ENCODE measurements around the gene TCF12. TPM values are rescaled to one million over a fixed set of nuclear protein-coding genes. Genes with fewer than 3 reads are reported as not detected.

Gene TCF12
- total RNA-seq, 1 experiment from 2014 or later: 76.7 TPM

GRCh38 chr15:57079446-57079845 lies 161.0 kb downstream of the TCF12 start:
- H2BK20ac ChIP-seq (ENCODE audit: low read depth, low read length, poor library complexity, severe bottlenecking): no peak overlapping the region
- H4K91ac ChIP-seq (ENCODE audit: insufficient read length, low read depth, low read length): no peak overlapping the region
- H3K4me2 ChIP-seq (ENCODE audit: insufficient read depth, insufficient read length, low read length): no peak overlapping the region
- H2BK5ac ChIP-seq (ENCODE audit: insufficient read length, low read length): no peak overlapping the region
- no peaks in the 10 kb centered on the region for H3K9me3 Mint-ChIP-seq
- H3K56ac ChIP-seq (ENCODE audit: insufficient read length, low read depth, low read length): no peak overlapping the region
- H3K9me3 ChIP-seq (ENCODE audit: control insufficient read depth, low read depth, low read length): no peaks in the 10 kb centered on the region
- no peak overlapping the region for H2BK12ac ChIP-seq (ENCODE audit: insufficient read length, low read depth, low read length)
- no peaks in the 10 kb centered on the region for H3K27me3 Mint-ChIP-seq (ENCODE audit: low read depth)
- no peak overlapping the region for H3T11ph ChIP-seq (ENCODE audit: low read length)
- no peaks in the 10 kb centered on the region for H3K4me1 ChIP-seq (ENCODE audit: insufficient read depth, low read length)
- peaks cover 13 to 15% of the 10 kb centered on the region in 2 experiments for H3K4me1 Mint-ChIP-seq
- peak; percentile 40; the same call in 1 of the 3 replicates for TF ChIP-seq CTCF (conservative IDR thresholded peaks at IDR 0.05)
- no peak overlapping the region for H4K8ac ChIP-seq (replicated peaks; ENCODE audit: insufficient read length, low read depth, low read length)
- DNase-seq: no peak
- H2BK120ac ChIP-seq (ENCODE audit: low read depth, low read length, poor library complexity, severe bottlenecking): no peak overlapping the region
- H3K18ac ChIP-seq (ENCODE audit: insufficient read length, low read depth, low read length): no peak overlapping the region
- no peak overlapping the region for H3K4me3 Mint-ChIP-seq
- H3K23ac ChIP-seq (ENCODE audit: insufficient read length, low read depth, low read length): no peak overlapping the region
- H3K27ac Mint-ChIP-seq: no peak overlapping the region
- H3K23me2 ChIP-seq (ENCODE audit: insufficient read length, low read depth, low read length, poor library complexity, severe bottlenecking): no peaks in the 10 kb centered on the region
- peaks cover 11% of the 10 kb centered on the region for H3K79me1 ChIP-seq (ENCODE audit: insufficient read depth, low read depth, low read length, poor library complexity, severe bottlenecking)
- no peak overlapping the region for H3K27ac ChIP-seq (ENCODE audit: insufficient read length, low read depth, low read length)
- no peak overlapping the region for H3K9ac ChIP-seq (ENCODE audit: extremely low read depth, insufficient read length, low read length)
- H3K4ac ChIP-seq (ENCODE audit: low read depth, low read length): no peak overlapping the region
- no peaks in the 10 kb centered on the region for H4K20me1 ChIP-seq (ENCODE audit: control insufficient read depth, insufficient read depth, insufficient read length)
- no peak overlapping the region for H3K14ac ChIP-seq (ENCODE audit: insufficient read depth, low read length)
- H2AK5ac ChIP-seq (ENCODE audit: insufficient read length, low read length): no peak overlapping the region
- H3K27me3 ChIP-seq (ENCODE audit: insufficient read depth, low read length): no peaks in the 10 kb centered on the region
- no CpG with 5 or more reads among the region's 5 CpGs for WGBS (ENCODE audit: extremely low coverage, insufficient read length, low lambda C conversion rate)
- H4K5ac ChIP-seq (ENCODE audit: insufficient read length, low read depth, low read length): no peak overlapping the region
- H2AFZ ChIP-seq (ENCODE audit: low read length): no peak overlapping the region
- H3K79me2 ChIP-seq (ENCODE audit: insufficient read depth, low read length): no peaks in the 10 kb centered on the region; the same call in 1 of the 2 replicates
- H2BK15ac ChIP-seq (ENCODE audit: low read depth, low read length): no peak overlapping the region
- H3K36me3 Mint-ChIP-seq (ENCODE audit: insufficient read depth in 1 of 3, low read depth in 3 of 3): 0 out of 7 replicates have a peak, but pooled peaks cover 0 to under 1% (median 0%) of the 10 kb centered on the region in 3 experiments

Data from H9 (cell line).